ENCODE results near the gene DPRX. TPM values are rescaled to one million over a fixed set of nuclear protein-coding genes. Genes with fewer than 3 reads are reported as not detected.

DPRX gene
- total and polyA plus RNA-seq, 2 donors from 2014 or later = not detected

DNA sequence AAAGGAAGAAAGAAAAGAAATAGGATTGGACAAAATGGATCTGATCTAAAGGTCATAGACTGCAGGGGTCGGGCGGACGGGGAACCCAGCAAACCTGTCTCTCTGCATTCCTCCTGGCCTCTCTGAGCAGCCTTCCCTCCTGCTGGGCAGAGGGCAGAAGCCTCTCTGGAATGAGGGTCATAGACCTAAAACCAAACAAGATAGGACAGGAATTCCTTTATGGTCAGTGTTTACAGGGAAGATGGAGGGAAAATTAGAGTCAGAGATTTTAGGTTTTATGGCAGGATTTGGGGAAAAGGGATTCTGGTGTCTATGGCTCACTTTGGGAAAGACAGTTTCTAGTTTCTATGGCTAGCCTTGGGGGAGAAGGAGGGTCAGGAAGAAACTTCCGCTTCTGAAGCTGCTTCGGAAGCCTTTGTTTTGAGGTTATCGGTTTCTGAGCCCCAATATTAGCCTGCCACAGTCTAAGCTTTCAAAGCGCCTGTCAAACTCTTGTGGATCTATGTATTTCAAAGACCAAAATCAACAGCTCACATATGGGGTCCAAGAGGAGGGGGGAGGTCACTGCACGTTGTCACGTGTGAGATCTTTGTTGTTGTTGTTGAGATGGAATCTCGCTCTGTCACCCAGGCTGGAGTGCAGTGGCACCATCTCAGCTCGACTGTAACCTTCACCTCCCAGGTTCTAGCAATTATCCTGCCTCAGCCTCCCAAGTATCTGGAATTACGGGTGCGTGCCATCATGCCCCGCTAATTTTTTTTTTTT, 18.9 kb upstream of the DPRX start:
- Histone ChIP-seq H3K9me3 (ENCODE audit: control insufficient read depth in 2 of 3, insufficient read depth in 1 of 3, low read length in 3 of 3) (no peaks in the 10 kb centered on the region), H3K27me3 (ENCODE audit: control insufficient read depth, insufficient read depth, low read length) (no peaks in the 10 kb centered on the region), H3K36me3 (ENCODE audit: control insufficient read depth in 2 of 3, insufficient read depth in 3 of 3, low read length in 3 of 3) (no peaks in the 10 kb centered on the region), H3K4me3 (ENCODE audit: low read length in 3 of 3) (no peak overlapping the region), H3K27ac (ENCODE audit: low read depth in 2 of 2, low read length in 2 of 2) (no peak overlapping the region), H3K4me1 (ENCODE audit: control insufficient read depth in 2 of 3, insufficient read depth in 2 of 3, low read depth in 1 of 3, low read length in 3 of 3) (no peaks in the 10 kb centered on the region), H3K9ac (ENCODE audit: low read length in 3 of 3) (no peak overlapping the region)
- intact Hi-C loops (cut with DNase I) = no loop called here
- no peak for FAIRE-seq
- DNase-seq = no peak
- TF ChIP-seq, protein P1, sequence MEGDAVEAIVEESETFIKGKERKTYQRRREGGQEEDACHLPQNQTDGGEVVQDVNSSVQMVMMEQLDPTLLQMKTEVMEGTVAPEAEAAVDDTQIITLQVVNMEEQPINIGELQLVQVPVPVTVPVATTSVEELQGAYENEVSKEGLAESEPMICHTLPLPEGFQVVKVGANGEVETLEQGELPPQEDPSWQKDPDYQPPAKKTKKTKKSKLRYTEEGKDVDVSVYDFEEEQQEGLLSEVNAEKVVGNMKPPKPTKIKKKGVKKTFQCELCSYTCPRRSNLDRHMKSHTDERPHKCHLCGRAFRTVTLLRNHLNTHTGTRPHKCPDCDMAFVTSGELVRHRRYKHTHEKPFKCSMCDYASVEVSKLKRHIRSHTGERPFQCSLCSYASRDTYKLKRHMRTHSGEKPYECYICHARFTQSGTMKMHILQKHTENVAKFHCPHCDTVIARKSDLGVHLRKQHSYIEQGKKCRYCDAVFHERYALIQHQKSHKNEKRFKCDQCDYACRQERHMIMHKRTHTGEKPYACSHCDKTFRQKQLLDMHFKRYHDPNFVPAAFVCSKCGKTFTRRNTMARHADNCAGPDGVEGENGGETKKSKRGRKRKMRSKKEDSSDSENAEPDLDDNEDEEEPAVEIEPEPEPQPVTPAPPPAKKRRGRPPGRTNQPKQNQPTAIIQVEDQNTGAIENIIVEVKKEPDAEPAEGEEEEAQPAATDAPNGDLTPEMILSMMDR (IDR thresholded peaks at IDR 0.05; ENCODE audit: borderline replicate concordance, extremely low read depth, insufficient read depth) = no peak

DNA sequence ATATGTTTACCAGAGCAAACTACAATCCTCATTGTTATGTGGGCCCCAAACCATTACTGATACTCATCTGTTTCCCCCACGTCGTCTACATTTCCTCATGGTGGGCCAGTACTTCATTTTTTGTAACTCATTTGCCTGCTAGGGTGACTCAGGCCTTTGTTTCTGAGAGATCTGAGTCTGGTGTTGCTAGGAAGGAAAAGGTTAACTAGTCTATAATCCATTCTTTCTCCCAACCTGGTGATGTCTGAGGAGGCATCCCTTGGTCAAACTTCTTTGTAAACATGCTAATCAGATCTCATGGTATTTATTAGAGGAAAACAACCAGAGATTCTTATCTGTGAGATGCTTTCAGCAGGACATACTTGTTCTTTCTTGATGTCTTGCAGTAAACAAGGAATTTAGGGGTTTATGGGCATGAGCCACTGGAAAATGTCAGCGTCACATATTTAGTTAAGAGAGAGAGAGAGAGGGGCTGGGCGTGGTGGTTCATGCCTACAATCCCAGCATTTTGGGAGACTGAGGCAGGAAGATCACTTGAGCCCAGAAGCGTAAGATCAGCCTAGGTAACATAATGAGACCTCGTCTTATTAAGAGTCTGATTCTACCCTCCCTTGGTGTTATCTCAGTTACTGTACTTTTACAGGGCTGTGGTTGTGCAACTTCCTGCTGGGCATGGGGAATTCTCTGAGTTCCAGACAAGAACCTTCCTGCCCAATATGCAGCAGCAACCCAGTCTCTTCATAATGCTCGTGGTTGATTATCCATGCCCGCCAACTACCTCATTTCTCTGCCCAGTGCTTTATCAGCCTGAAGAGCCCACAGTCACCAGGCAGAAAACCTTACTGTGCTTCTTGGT, 9.7 kb upstream of the DPRX start:
- FAIRE-seq = no peak
- H3K27me3 ChIP-seq (ENCODE audit: control insufficient read depth, insufficient read depth, low read length) = no peaks in the 10 kb centered on the region
- H3K4me3 ChIP-seq (ENCODE audit: low read length in 3 of 3) = no peak overlapping the region
- H3K27ac ChIP-seq (ENCODE audit: low read depth in 2 of 2, low read length in 2 of 2) = no peak overlapping the region
- no peaks in the 10 kb centered on the region for H3K4me1 ChIP-seq (ENCODE audit: control insufficient read depth in 2 of 3, insufficient read depth in 2 of 3, low read depth in 1 of 3, low read length in 3 of 3)
- H3K9ac ChIP-seq (ENCODE audit: low read length in 3 of 3) = no peak overlapping the region
- DNase-seq = no peak
- H3K36me3 ChIP-seq (ENCODE audit: control insufficient read depth in 2 of 3, insufficient read depth in 3 of 3, low read length in 3 of 3) = no peaks in the 10 kb centered on the region
- no peaks in the 10 kb centered on the region for H3K9me3 ChIP-seq (ENCODE audit: control insufficient read depth in 2 of 3, insufficient read depth in 1 of 3, low read length in 3 of 3)
- TF ChIP-seq, protein P1 (IDR thresholded peaks at IDR 0.05; ENCODE audit: borderline replicate concordance, extremely low read depth, insufficient read depth) = no peak
- intact Hi-C loops (cut with DNase I) = no loop called here

DNA sequence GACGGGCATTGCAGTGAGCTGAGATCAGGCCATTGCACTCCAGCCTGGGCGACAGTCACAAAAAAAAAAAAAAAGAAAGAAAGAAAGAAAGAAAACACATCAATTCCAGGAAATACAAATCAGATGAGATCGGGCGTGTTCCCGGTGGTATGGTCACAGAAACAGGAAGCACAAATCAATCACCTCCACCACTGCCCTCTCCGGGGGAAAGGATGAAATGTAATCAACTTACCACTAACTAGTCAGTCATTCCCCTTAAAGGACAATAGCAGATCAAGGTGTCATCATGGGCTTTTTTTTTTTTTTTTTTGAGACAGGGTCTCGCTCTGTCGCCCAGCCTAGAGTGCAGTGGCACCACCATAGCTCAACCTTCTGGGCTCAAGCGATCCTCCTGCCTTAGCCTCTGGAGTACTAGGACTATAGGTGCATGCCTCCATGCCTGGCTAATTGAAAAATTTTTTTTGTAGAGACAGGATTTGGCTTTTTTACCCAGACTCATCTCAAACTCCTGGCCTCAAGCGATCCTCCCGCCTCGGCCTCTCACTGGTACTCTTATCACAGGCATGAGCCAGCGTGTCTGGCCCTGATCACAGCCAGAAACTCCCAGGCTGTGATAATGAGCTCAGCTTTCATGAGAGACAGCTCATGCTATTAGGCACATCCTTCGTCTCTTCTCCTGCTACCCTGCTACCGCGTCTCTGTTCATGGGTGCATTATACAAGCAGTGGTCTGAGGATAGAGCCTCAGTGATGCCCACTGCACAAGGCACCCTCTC, 6.8 kb upstream of the DPRX start:
- no peaks in the 10 kb centered on the region for H3K36me3 ChIP-seq (ENCODE audit: control insufficient read depth in 2 of 3, insufficient read depth in 3 of 3, low read length in 3 of 3)
- no peak for FAIRE-seq

More for the DNA sequence above, 6.8 kb upstream of the DPRX start:
- intact Hi-C loops (cut with DNase I) = no loop called here
- Histone ChIP-seq H3K27me3 (ENCODE audit: control insufficient read depth, insufficient read depth, low read length) (no peaks in the 10 kb centered on the region), H3K4me3 (ENCODE audit: low read length in 3 of 3) (no peak overlapping the region), H3K27ac (ENCODE audit: low read depth in 2 of 2, low read length in 2 of 2) (no peak overlapping the region), H3K9ac (ENCODE audit: low read length in 3 of 3) (no peak overlapping the region), H3K4me1 (ENCODE audit: control insufficient read depth in 2 of 3, insufficient read depth in 2 of 3, low read depth in 1 of 3, low read length in 3 of 3) (no peaks in the 10 kb centered on the region), H3K9me3 (ENCODE audit: control insufficient read depth in 2 of 3, insufficient read depth in 1 of 3, low read length in 3 of 3) (no peaks in the 10 kb centered on the region)
- no peak for DNase-seq
- TF ChIP-seq, protein P1 (IDR thresholded peaks at IDR 0.05; ENCODE audit: borderline replicate concordance, extremely low read depth, insufficient read depth) = no peak

All from kidney (tissue), 14 donors.